Stimulated activated effector memory CD8-positive, alpha-beta T cell treated with anti-CD3 and anti-CD28 coated beads, Interleukin-12 subunit alpha, Interleukin-12 subunit beta, amount 100 ng/mL, for 72 hours (primary cell): ENCODE data around the gene BATF3.

Experiments
- ATAC-seq: fragments of 150-1000 bp; cut with Tn5 transposase; 2 replicates; pipeline ENCODE4 v1.10.0; 2021
- DNase-seq, 2 donors: peaks; one replicate each; pipeline ENCODE4 v3.0.0; 2021 to 2022; ENCODE audit warnings: low spot score in 2 of 2
- H3K27ac Mint-ChIP-seq: one replicate; pipeline ENCODE4 v1.8.0; 2022; ENCODE audit warnings: mild to moderate bottlenecking, mixed read lengths
- H3K36me3 Mint-ChIP-seq: one replicate; pipeline ENCODE4 v1.8.0; 2022; ENCODE audit warnings: mild to moderate bottlenecking, mixed read lengths
- H3K4me1 Mint-ChIP-seq: one replicate; pipeline ENCODE4 v1.8.0; 2022; ENCODE audit warnings: mixed read lengths
- H3K4me3 Mint-ChIP-seq: one replicate; pipeline ENCODE4 v1.8.0; 2022; ENCODE audit warnings: mild to moderate bottlenecking, mixed read lengths
- H3K9me3 Mint-ChIP-seq: one replicate; pipeline ENCODE4 v1.8.0; 2022; ENCODE audit warnings: mixed read lengths

BATF3 gene

GRCh38 chr1:212680680-212681389 lies 18.8 kb downstream of the BATF3 start:
- peaks cover 81% of the 10 kb centered on the region for H3K4me1 Mint-ChIP-seq
- H3K36me3 Mint-ChIP-seq, result peaks cover 19% of the 10 kb centered on the region
- peak in 1 of 2 donors; percentile 51 for DNase-seq
- H3K27ac Mint-ChIP-seq, result peak overlapping the region; percentile 20
- ATAC-seq, result no peak
- no peak overlapping the region for H3K4me3 Mint-ChIP-seq
- H3K9me3 Mint-ChIP-seq, result no peaks in the 10 kb centered on the region

- H3K4me3 Mint-ChIP-seq, result peak overlapping the region; percentile 20
- H3K27ac Mint-ChIP-seq, result peak overlapping the region; percentile 56
- H3K9me3 Mint-ChIP-seq, result no peaks in the 10 kb centered on the region
- H3K4me1 Mint-ChIP-seq, result peaks cover 62% of the 10 kb centered on the region
- ATAC-seq (peak; percentile 86), DNase-seq (peak; percentile 34 to 86)
- H3K36me3 Mint-ChIP-seq, result peaks cover 8% of the 10 kb centered on the region
Observed at GRCh38 chr1:212678456-212679410, 20.9 kb downstream of the BATF3 start.

- H3K4me1 Mint-ChIP-seq, result peaks cover 50% of the 10 kb centered on the region
- no peaks in the 10 kb centered on the region for H3K9me3 Mint-ChIP-seq
- peak in 1 of 2 donors; percentile 47 for DNase-seq
- peak overlapping the region; percentile 20 for H3K4me3 Mint-ChIP-seq
- peak overlapping the region; percentile 56 for H3K27ac Mint-ChIP-seq
- H3K36me3 Mint-ChIP-seq, result no peaks in the 10 kb centered on the region
- ATAC-seq, result no peak
Observed at GRCh38 chr1:212677573-212677972, 22.1 kb downstream of the BATF3 start.

DNA sequence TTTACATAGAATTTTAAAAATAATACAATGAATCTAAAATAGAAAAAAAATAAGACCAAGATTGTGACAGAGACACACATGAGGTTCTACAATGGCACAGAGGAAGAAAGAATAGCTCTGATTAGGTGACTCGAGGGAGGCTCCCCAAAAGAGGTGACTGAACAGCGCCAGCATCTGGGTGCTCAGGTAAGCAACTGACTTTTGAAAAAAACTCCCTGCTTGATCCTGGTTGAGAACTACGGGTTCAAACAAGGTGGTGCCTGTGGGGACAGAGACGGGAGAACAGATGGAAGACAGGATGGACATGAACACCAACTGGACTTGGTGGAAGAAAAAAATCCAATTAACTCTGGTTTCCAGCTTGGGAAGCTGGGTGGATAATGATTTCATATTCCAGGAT lies 22.5 kb downstream of the BATF3 start:
- H3K4me1 Mint-ChIP-seq, result peaks cover 46% of the 10 kb centered on the region
- H3K9me3 Mint-ChIP-seq, result no peaks in the 10 kb centered on the region
- ATAC-seq (no peak), DNase-seq (no peak)
- H3K27ac Mint-ChIP-seq, result no peak overlapping the region
- no peaks in the 10 kb centered on the region for H3K36me3 Mint-ChIP-seq
- H3K4me3 Mint-ChIP-seq, result no peak overlapping the region

- H3K36me3 Mint-ChIP-seq, result no peaks in the 10 kb centered on the region
- ATAC-seq (no peak), DNase-seq (no peak)
- no peaks in the 10 kb centered on the region for H3K9me3 Mint-ChIP-seq
- H3K4me3 Mint-ChIP-seq, result no peak overlapping the region
- no peak overlapping the region for H3K27ac Mint-ChIP-seq
- peaks cover 46% of the 10 kb centered on the region for H3K4me1 Mint-ChIP-seq
Observed at GRCh38 chr1:212675675-212676074, 24.0 kb downstream of the BATF3 start.

GRCh38 chr1:212674872-212675271 lies 24.8 kb downstream of the BATF3 start:
- Mint-ChIP-seq H3K36me3 (no peaks in the 10 kb centered on the region), H3K9me3 (no peaks in the 10 kb centered on the region), H3K4me3 (no peak overlapping the region), H3K4me1 (peaks cover 42% of the 10 kb centered on the region), H3K27ac (no peak overlapping the region)
- DNase-seq, result peak in 1 of 2 donors; percentile 30
- no peak for ATAC-seq

DNA sequence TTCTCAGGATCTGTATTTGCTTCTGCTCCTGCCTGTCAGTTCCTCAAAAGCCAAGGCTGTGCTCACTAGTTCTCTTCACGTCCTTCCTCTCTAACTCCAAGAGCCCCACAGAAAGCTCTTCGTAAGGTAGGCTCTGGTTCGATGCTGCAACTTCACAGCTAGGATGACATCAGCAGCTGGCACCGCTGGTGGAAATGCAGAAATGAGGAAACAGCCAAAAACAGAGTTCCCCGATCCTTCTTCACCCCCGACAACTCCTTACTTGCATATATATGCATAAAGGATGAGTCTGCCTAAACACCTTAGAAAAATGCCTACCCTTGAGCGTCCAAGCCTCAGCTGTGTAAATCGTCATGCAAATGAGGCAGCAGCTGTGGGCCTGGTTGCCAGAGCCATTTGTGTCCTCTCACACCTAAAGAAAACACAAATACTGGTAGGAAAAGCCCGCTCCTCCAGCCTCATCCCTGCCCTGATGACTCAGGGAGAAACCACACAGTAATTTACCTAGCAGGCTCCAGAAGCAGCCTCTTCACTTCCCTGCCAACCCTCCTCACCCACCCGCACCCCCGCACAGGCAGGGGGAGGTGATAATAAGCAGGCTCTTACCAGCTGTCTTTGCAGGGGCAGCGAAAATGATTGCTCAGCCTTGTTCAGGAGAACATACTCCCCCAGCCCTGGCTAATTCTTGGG lies 28.2 kb downstream of the BATF3 start:
- DNase-seq (peak in 1 of 2 donors; percentile 46), ATAC-seq (peak; percentile 22)
- Mint-ChIP-seq H3K27ac (peak overlapping the region; percentile 46), H3K36me3 (peaks cover 4% of the 10 kb centered on the region), H3K4me1 (peaks cover 35% of the 10 kb centered on the region), H3K9me3 (no peaks in the 10 kb centered on the region), H3K4me3 (no peak overlapping the region)

DNA sequence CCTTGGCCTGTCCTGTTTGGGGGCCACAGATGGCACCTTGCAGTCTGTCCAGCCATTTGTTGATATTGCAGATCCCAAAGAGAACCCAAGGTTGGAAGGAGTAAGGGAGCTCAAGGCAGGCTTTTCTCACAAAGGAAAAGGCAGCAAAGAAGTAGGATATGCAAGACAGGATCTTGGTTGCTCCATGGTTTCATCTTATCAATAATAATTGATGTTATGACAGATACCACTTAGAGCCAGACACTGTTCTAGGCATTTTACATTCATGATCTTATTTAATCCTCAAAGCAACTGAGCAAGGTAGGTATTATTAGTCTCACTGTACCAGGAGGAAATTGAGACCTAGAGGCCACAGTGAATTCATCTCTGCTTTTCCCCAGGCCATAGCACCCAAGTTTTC lies 28.8 kb downstream of the BATF3 start:
- H3K9me3 Mint-ChIP-seq, result no peaks in the 10 kb centered on the region
- peak overlapping the region; percentile 46 for H3K27ac Mint-ChIP-seq
- no peak overlapping the region for H3K4me3 Mint-ChIP-seq
- H3K36me3 Mint-ChIP-seq, result peaks cover 4% of the 10 kb centered on the region
- H3K4me1 Mint-ChIP-seq, result peaks cover 39% of the 10 kb centered on the region
- no peak for DNase-seq
- no peak for ATAC-seq

DNA sequence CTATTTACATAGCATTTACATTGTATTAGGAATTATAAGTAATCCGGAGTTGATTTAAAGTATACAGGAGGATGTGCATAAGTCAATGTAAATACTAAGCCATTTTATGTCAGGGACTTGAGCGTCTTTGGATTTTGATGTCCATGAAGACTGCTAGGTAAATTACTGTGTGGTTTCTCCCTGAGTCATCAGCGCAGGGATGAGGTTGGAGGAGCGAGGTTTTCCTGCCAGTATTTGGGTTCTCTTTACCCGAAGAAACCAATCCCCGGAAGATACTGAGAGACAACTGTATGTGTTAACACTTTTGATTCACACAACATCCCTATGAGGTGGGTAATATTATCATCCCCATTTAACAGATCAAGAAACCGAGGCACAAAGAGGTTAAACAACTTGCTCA lies 29.3 kb downstream of the BATF3 start:
- no peak overlapping the region for H3K27ac Mint-ChIP-seq
- peaks cover 45% of the 10 kb centered on the region for H3K4me1 Mint-ChIP-seq
- DNase-seq, result peak in 1 of 2 donors; percentile 6
- peaks cover 4% of the 10 kb centered on the region for H3K36me3 Mint-ChIP-seq
- no peak for ATAC-seq
- H3K4me3 Mint-ChIP-seq, result no peak overlapping the region
- H3K9me3 Mint-ChIP-seq, result no peaks in the 10 kb centered on the region

DNA sequence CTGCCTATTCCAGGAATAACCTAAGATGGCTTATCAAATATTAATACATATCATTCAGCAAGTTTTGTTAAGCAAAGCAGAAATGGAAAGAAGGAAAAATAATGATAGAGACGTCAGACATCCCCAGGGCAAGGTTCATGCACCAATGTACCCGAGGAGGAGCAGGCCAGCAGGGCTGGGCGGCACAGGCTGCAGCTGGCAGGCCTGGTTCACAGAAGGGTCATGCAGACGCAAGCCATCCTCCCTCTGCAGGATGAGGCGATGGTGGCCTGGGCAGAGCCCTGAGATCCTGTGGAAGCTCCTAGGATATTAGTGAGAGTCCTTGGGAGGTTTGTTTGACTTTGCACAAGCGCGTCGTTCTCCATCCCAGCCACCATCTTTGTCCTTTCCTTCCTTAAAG lies 30.0 kb downstream of the BATF3 start:
- H3K4me1 Mint-ChIP-seq, result peaks cover 45% of the 10 kb centered on the region
- ATAC-seq, result no peak
- peaks cover 4% of the 10 kb centered on the region for H3K36me3 Mint-ChIP-seq
- H3K27ac Mint-ChIP-seq, result no peak overlapping the region
- no peaks in the 10 kb centered on the region for H3K9me3 Mint-ChIP-seq
- H3K4me3 Mint-ChIP-seq, result no peak overlapping the region
- DNase-seq, result peak in 1 of 2 donors; percentile 38

DNA sequence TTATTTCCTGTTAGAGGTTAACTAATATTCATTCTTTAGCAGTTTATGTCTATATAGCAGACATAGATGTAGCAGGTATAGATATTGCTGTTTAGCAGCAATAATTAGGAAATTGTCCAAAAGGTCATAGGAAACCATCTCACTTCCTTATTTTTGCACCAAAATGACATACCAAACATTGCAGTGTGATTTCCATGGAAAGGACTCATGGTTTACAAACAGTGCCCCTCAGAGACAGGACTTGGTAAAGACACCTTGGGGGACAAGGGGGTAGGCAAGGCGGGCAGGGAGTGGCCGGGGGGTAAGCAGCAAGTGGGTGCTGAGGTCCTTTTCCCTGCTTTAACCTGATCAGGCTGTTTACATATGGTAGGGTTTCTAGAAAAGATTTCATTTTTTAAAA lies 30.5 kb downstream of the BATF3 start:
- Mint-ChIP-seq H3K4me1 (peaks cover 45% of the 10 kb centered on the region), H3K9me3 (no peaks in the 10 kb centered on the region), H3K36me3 (peaks cover 4% of the 10 kb centered on the region), H3K27ac (no peak overlapping the region), H3K4me3 (no peak overlapping the region)
- DNase-seq (peak in 1 of 2 donors; percentile 45), ATAC-seq (no peak)

DNA sequence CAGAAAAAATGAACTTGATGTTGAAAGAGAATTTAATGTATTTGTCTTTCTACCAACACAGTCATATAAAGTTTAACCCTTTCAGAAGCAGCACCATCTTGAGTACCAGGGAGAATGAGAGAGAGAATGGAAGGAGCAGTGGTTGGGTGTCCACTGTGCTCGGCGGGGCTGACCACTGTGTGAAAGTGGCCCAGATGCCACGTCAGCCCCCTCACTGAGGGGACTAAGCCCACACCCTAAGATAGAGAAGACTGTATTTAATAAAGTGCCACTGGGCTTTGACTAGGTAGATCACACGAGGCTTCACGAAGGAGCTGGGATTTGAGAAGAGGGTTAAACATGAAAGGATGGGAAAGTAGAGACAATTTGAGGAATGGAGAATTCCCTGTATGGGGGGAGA lies 31.2 kb downstream of the BATF3 start:
- no peak for ATAC-seq
- peak in 1 of 2 donors; percentile 43 for DNase-seq
- Mint-ChIP-seq H3K27ac (no peak overlapping the region), H3K4me1 (peaks cover 45% of the 10 kb centered on the region), H3K36me3 (peaks cover 4% of the 10 kb centered on the region), H3K4me3 (no peak overlapping the region), H3K9me3 (no peaks in the 10 kb centered on the region)

GRCh38 chr1:212667223-212668139 lies 32.2 kb downstream of the BATF3 start:
- peak overlapping the region; percentile 87 for H3K27ac Mint-ChIP-seq
- peaks cover 4% of the 10 kb centered on the region for H3K36me3 Mint-ChIP-seq
- peak in 1 of 2 donors; percentile 55 for DNase-seq
- H3K9me3 Mint-ChIP-seq, result no peaks in the 10 kb centered on the region
- peak overlapping the region; percentile 43 for H3K4me3 Mint-ChIP-seq
- ATAC-seq, result peak; percentile 64
- H3K4me1 Mint-ChIP-seq, result peaks cover 45% of the 10 kb centered on the region

DNA sequence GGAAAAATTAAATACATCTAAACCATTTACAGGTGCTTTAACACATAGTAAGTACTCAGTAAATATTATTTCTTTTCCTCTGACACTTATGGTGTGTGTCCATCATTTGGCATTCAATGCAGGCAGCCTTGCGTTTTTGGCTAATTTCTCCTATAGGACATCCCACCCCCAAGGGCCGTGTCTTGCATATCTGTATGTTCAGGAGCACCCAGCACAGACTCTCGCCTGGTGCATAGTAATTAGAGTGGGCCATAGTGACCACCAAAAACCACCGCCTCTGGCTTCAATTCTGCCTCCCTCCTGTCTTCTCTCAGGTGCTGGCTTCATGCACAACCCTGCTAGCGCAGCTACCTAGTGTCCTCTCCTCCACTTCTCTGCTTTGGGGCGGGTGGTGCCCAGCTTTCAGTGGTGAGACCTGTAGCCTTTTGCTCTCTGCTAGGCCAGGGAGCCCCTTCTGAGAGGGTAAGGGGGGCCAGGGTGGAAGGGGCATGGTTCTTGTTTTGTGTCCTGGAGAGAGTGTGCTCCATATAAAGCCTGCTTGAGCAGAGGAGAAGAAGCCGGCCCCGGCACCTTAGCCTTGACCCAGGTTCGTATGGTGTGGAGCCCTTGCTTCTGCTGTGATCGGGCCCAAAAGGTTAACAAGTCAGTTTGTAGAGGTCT lies 33.4 kb downstream of the BATF3 start:
- H3K27ac Mint-ChIP-seq, result no peak overlapping the region
- H3K9me3 Mint-ChIP-seq, result no peaks in the 10 kb centered on the region
- peaks cover 4% of the 10 kb centered on the region for H3K36me3 Mint-ChIP-seq
- DNase-seq (peak in 1 of 2 donors; percentile 47), ATAC-seq (no peak)
- peaks cover 40% of the 10 kb centered on the region for H3K4me1 Mint-ChIP-seq
- H3K4me3 Mint-ChIP-seq, result peak overlapping the region; percentile 73
